ENCODE data around the gene FAM83D. TPM values are rescaled to one million over a fixed set of nuclear protein-coding genes. Genes with fewer than 3 reads are reported as not detected.

The FAM83D gene
- total RNA-seq, 1 experiment from 2014 or later = 86.3 TPM

DNA sequence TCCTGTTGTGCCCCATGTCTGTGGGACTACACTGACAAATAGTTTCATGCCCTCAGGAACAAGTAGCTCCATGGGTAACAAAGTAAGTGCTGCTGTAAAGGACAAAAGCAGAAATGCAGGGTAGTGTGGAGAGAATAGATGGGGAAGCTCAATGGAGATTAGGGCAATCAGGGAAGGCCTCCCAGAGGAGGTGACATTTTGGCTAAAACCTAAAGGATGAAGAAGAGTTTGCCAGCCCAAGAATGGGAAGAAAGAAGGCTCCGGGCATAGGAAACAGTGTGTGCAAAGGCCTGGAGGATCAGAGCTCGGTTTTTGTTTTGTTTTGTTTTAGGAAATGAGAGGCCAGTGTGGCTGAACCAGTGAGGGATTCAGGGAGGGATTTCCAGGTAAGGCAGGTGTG, 43.6 kb upstream of the FAM83D start:
- H3K9me3 ChIP-seq = no peaks in the 10 kb centered on the region
- TF ChIP-seq, protein P1, sequence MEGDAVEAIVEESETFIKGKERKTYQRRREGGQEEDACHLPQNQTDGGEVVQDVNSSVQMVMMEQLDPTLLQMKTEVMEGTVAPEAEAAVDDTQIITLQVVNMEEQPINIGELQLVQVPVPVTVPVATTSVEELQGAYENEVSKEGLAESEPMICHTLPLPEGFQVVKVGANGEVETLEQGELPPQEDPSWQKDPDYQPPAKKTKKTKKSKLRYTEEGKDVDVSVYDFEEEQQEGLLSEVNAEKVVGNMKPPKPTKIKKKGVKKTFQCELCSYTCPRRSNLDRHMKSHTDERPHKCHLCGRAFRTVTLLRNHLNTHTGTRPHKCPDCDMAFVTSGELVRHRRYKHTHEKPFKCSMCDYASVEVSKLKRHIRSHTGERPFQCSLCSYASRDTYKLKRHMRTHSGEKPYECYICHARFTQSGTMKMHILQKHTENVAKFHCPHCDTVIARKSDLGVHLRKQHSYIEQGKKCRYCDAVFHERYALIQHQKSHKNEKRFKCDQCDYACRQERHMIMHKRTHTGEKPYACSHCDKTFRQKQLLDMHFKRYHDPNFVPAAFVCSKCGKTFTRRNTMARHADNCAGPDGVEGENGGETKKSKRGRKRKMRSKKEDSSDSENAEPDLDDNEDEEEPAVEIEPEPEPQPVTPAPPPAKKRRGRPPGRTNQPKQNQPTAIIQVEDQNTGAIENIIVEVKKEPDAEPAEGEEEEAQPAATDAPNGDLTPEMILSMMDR (IDR thresholded peaks at IDR 0.05; ENCODE audit: insufficient read depth in 1 of 2, low read depth in 1 of 2, low read length in 1 of 2, severe bottlenecking in 1 of 2, unreplicated experiment in 1 of 2) = no peak
- H3K4me3 ChIP-seq (ENCODE audit: low read depth, low read length) = no peak overlapping the region
- H3K27me3 ChIP-seq (replicated peaks; ENCODE audit: control insufficient read depth, insufficient read depth, low read length) = no peaks in the 10 kb centered on the region; the same call in 1 of the 2 replicates
- ChIA-PET POLR2A (no interaction called here), CTCF (interaction anchor here (1.3 to 1.4 kb wide), 2 partner anchors 11 to 13 kb away, joined by 4 to 7 read pairs; no protein-coding TSS in a partner anchor)
- H3K27me3 Mint-ChIP-seq (ENCODE audit: insufficient read depth, unreplicated experiment) = peaks cover 28% of the 10 kb centered on the region
- H3K36me3 ChIP-seq (ENCODE audit: control insufficient read depth, insufficient read depth, low read length) = no peaks in the 10 kb centered on the region
- no peak overlapping the region for H3K27ac Mint-ChIP-seq (ENCODE audit: unreplicated experiment)
- no peak for DNase-seq
- no peaks in the 10 kb centered on the region for H3K9me3 Mint-ChIP-seq (ENCODE audit: unreplicated experiment)
- no peaks in the 10 kb centered on the region for H3K36me3 Mint-ChIP-seq (ENCODE audit: insufficient read depth, unreplicated experiment)
- intact Hi-C loops (cut with micrococcal nuclease; ENCODE audit: unreplicated experiment) = no loop called here
- BruUV-seq (replicated peaks) = no TSS peak
- H3K4me3 Mint-ChIP-seq (ENCODE audit: unreplicated experiment) = no peak overlapping the region
- no peaks in the 10 kb centered on the region for H3K4me1 Mint-ChIP-seq (ENCODE audit: low read depth, unreplicated experiment)
- peaks cover under 1% of the 10 kb centered on the region; the same call in 1 of the 2 replicates for H3K4me1 ChIP-seq

- Mint-ChIP-seq H3K27me3 (ENCODE audit: insufficient read depth, unreplicated experiment) (peaks cover 23% of the 10 kb centered on the region), H3K9me3 (ENCODE audit: unreplicated experiment) (no peaks in the 10 kb centered on the region), H3K4me3 (ENCODE audit: unreplicated experiment) (no peak overlapping the region), H3K27ac (ENCODE audit: unreplicated experiment) (no peak overlapping the region), H3K36me3 (ENCODE audit: insufficient read depth, unreplicated experiment) (no peaks in the 10 kb centered on the region), H3K4me1 (ENCODE audit: low read depth, unreplicated experiment) (no peaks in the 10 kb centered on the region)
- no peak overlapping the region for H3K4me3 ChIP-seq (ENCODE audit: low read depth, low read length)
- H3K4me1 ChIP-seq = peaks cover 8% of the 10 kb centered on the region; the same call in 1 of the 2 replicates
- H3K9me3 ChIP-seq = no peaks in the 10 kb centered on the region
- ChIA-PET POLR2A (no interaction called here), CTCF (interaction anchor here (1.3 to 1.7 kb wide), 3 partner anchors 10 to 79 kb away, joined by 4 to 7 read pairs (median 6); partner anchors contain the start of gene DHX35)
- H3K36me3 ChIP-seq (ENCODE audit: control insufficient read depth, insufficient read depth, low read length) = no peaks in the 10 kb centered on the region
- no peaks in the 10 kb centered on the region for H3K27me3 ChIP-seq (replicated peaks; ENCODE audit: control insufficient read depth, insufficient read depth, low read length)
- no TSS peak for BruUV-seq (replicated peaks)
- TF ChIP-seq, protein P1 (IDR thresholded peaks at IDR 0.05; ENCODE audit: insufficient read depth in 1 of 2, low read depth in 1 of 2, low read length in 1 of 2, severe bottlenecking in 1 of 2, unreplicated experiment in 1 of 2) = peak in 1 of 2 experiments; percentile 11
- no peak for DNase-seq
- intact Hi-C loops (cut with micrococcal nuclease; ENCODE audit: unreplicated experiment) = no loop called here
Measured at GRCh38 chr20:38883081-38883980, 42.9 kb upstream of the FAM83D start.

DNA sequence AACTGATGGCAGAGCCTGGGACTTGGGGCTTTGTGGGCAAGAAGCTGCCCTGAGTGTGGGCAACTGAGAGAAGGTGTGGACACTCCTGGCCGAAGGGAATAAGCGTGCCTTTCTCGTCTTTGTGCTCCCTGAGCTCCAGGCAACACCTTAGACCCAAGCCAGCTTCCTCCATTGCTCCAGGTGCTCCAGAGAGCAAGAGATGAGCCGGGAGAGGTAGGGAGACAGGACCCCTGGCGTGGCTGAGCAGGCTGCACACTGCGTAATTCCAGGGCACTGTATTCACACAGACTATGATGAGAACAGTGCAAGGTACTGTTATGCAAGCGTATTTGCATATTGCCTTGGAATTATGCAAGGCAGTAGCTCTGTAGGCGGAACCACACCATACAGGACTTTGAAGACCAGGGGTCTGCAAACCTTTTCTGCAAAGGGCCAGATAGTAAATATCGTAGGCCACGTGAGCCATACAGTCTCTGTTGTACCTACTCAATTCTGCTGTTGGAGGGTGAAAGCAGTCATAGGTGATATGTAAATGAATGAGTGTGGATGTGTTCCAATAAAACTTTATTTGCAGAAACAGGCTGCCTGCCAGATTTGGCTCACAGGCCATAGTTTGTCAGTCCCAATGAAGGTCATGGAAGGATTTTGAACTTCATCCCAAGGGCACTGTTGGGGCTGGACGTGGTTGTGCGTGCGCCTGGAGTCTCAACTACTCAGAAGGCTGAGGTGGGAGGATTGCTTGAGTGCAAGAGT, 42.1 kb upstream of the FAM83D start:
- intact Hi-C loops (cut with micrococcal nuclease; ENCODE audit: unreplicated experiment) = no loop called here
- Histone ChIP-seq H3K4me1 (peaks cover 8% of the 10 kb centered on the region; the same call in 1 of the 2 replicates), H3K27me3 (replicated peaks; ENCODE audit: control insufficient read depth, insufficient read depth, low read length) (no peaks in the 10 kb centered on the region), H3K4me3 (ENCODE audit: low read depth, low read length) (no peak overlapping the region), H3K9me3 (no peaks in the 10 kb centered on the region), H3K36me3 (ENCODE audit: control insufficient read depth, insufficient read depth, low read length) (no peaks in the 10 kb centered on the region)
- DNase-seq = no peak
- Mint-ChIP-seq H3K4me3 (ENCODE audit: unreplicated experiment) (no peak overlapping the region), H3K27ac (ENCODE audit: unreplicated experiment) (no peak overlapping the region), H3K27me3 (ENCODE audit: insufficient read depth, unreplicated experiment) (peaks cover 17% of the 10 kb centered on the region), H3K9me3 (ENCODE audit: unreplicated experiment) (no peaks in the 10 kb centered on the region), H3K36me3 (ENCODE audit: insufficient read depth, unreplicated experiment) (no peaks in the 10 kb centered on the region), H3K4me1 (ENCODE audit: low read depth, unreplicated experiment) (no peaks in the 10 kb centered on the region)
- CTCF ChIA-PET = interaction anchor here (1.3 to 1.7 kb wide), 3 partner anchors 9 to 78 kb away, joined by 4 to 7 read pairs (median 6); partner anchors contain the start of gene DHX35
- no TSS peak for BruUV-seq (replicated peaks)
- TF ChIP-seq, protein P1 (IDR thresholded peaks at IDR 0.05; ENCODE audit: insufficient read depth in 1 of 2, low read depth in 1 of 2, low read length in 1 of 2, severe bottlenecking in 1 of 2, unreplicated experiment in 1 of 2) = peak in 1 of 2 experiments; percentile 2
- POLR2A ChIA-PET = no interaction called here

Data from Caco-2 (cell line).